Urothelium cell line (cell line): ENCODE data around the gene SERINC5.

Source experiments
- DNase-seq: peaks from one replicate; pipeline ENCODE4 v3.0.0; 2011; ENCODE audit warnings: low spot score, mixed read lengths
- FAIRE-seq: peaks from 2 replicates; lab custom pipeline; 2011; peaks lifted over from hg19 to GRCh38; lab: Jason Lieb, UNC

Gene SERINC5

GRCh38 chr5:80230269-80230992, 25.4 kb downstream of the SERINC5 start:
- FAIRE-seq: no peak

GRCh38 chr5:80229902-80230255, 26.0 kb downstream of the SERINC5 start:
- FAIRE-seq: no peak
- no peak for DNase-seq

More at GRCh38 chr5:80230269-80230992, 25.4 kb downstream of the SERINC5 start:
- no peak for DNase-seq

- DNase-seq (no peak), FAIRE-seq (no peak)
Observed at GRCh38 chr5:80227979-80228596, 27.8 kb downstream of the SERINC5 start.

- FAIRE-seq (no peak), DNase-seq (no peak)
Observed at GRCh38 chr5:80225934-80226326, 29.9 kb downstream of the SERINC5 start.

- FAIRE-seq (no peak), DNase-seq (no peak)
Observed at GRCh38 chr5:80225189-80225933, 30.5 kb downstream of the SERINC5 start.

GRCh38 chr5:80223561-80223960, 32.3 kb downstream of the SERINC5 start:
- FAIRE-seq: no peak
- DNase-seq: no peak

- no peak for FAIRE-seq
- DNase-seq: no peak
Observed at GRCh38 chr5:80220245-80220897, 35.5 kb downstream of the SERINC5 start.

GRCh38 chr5:80219391-80219790, 36.5 kb downstream of the SERINC5 start:
- no peak for DNase-seq
- FAIRE-seq: no peak

- DNase-seq (no peak), FAIRE-seq (no peak)
Observed at GRCh38 chr5:80217667-80218066, 38.2 kb downstream of the SERINC5 start.

GRCh38 chr5:80216753-80217596, 38.9 kb downstream of the SERINC5 start:
- DNase-seq (no peak), FAIRE-seq (no peak)

- no peak for FAIRE-seq
- DNase-seq: no peak
Observed at GRCh38 chr5:80216096-80216495, 39.8 kb downstream of the SERINC5 start.

- DNase-seq (no peak), FAIRE-seq (no peak)
Observed at GRCh38 chr5:80215523-80215922, 40.3 kb downstream of the SERINC5 start.

GRCh38 chr5:80213466-80213865, 42.4 kb downstream of the SERINC5 start:
- FAIRE-seq: no peak
- DNase-seq: no peak

GRCh38 chr5:80212171-80212667, 43.6 kb downstream of the SERINC5 start:
- FAIRE-seq: no peak
- DNase-seq: no peak

- DNase-seq (no peak), FAIRE-seq (no peak)
Observed at GRCh38 chr5:80211327-80211726, 44.5 kb downstream of the SERINC5 start.

GRCh38 chr5:80210014-80210413, 45.8 kb downstream of the SERINC5 start:
- FAIRE-seq: no peak
- no peak for DNase-seq

- FAIRE-seq: no peak
Observed at GRCh38 chr5:80208381-80208780, 47.5 kb downstream of the SERINC5 start.

GRCh38 chr5:80207832-80208231, 48.0 kb downstream of the SERINC5 start:
- FAIRE-seq (no peak), DNase-seq (no peak)

More at GRCh38 chr5:80208381-80208780, 47.5 kb downstream of the SERINC5 start:
- DNase-seq: no peak

GRCh38 chr5:80206282-80206681, 49.6 kb downstream of the SERINC5 start:
- FAIRE-seq (no peak), DNase-seq (no peak)

GRCh38 chr5:80205846-80206245, 50.0 kb downstream of the SERINC5 start:
- DNase-seq (no peak), FAIRE-seq (no peak)
